HCT116 (cell line): Measurements from ENCODE around the gene PMEPA1. TPM values are rescaled to one million over a fixed set of nuclear protein-coding genes. Genes with fewer than 3 reads are reported as not detected.

Experiments used
- ATAC-seq: fragments of 200-7000 bp; cut with Tn5 transposase; 2 replicates; pipeline ENCODE4 v1.9.1; 2020; ENCODE audit warnings: mild to moderate bottlenecking, moderate library complexity
- BruUV-seq: library from RNA; stranded (reverse); fragments of 400-500 nt; replicated peaks from 2 replicates; lab custom pipeline; 2021; lab: Mats Ljungman, UMichigan
- CTCF ChIA-PET: fragments of 300-600 bp; sonication (Branson Sonifier 250); formaldehyde crosslinking; loops from one replicate; lab custom pipeline; 2021; ENCODE audit warnings: antibody characterized with exemption; lab: Charles Lee
- POLR2A ChIA-PET: fragments of 300-600, 350-600 bp; sonication (Branson Sonifier 250); formaldehyde crosslinking; loops from one replicate; lab custom pipeline; 2021; ENCODE audit warnings: antibody characterized with exemption; lab: Charles Lee
- RAD21 ChIA-PET, 2 experiments: fragments of 300-600 bp; sonication (Branson Sonifier 250); formaldehyde crosslinking; loops; one replicate each; lab custom pipeline; 2023; ENCODE audit warnings: low total read pairs in 2 of 2; ENCODE audit not compliant: uncharacterized antibody in 2 of 2, unreplicated experiment in 2 of 2, low non-redundant PET in 1 of 2; lab: Charles Lee
- DNase-seq: peaks from one replicate; pipeline ENCODE4 v3.0.0-alpha.2; 2010; ENCODE audit warnings: low read depth, low spot score
- H2AFZ ChIP-seq: fragments of 200-600 bp; shearing (Covaris generic), sonication (generic); 2 replicates; pipeline ENCODE4 v1.6.1; 2017; ENCODE audit warnings: low read depth, mixed run types, mixed read lengths, antibody characterized with exemption, low read length; ENCODE audit not compliant: poor library complexity, severe bottlenecking
- H3K27ac ChIP-seq: 2 replicates; pipeline ENCODE4 v1.5.1; 2012; ENCODE audit warnings: low read depth, low read length
- H3K27me3 ChIP-seq: fragments of 200-600 bp; sonication (generic); 2 replicates; pipeline ENCODE4 v1.6.1; 2016; ENCODE audit warnings: mixed run types, low read length, mixed read lengths; ENCODE audit not compliant: insufficient read depth
- H3K36me3 ChIP-seq, 2 experiments: fragments of 200-500 bp in 1 of 2; fragments of 200-600 bp in 1 of 2; sonication (Bioruptor generic) in 1 of 2; sonication (generic) in 1 of 2; 2 replicates each; pipeline versions ENCODE4 v1.5.1 to v1.6.1; 2014 to 2016; ENCODE audit warnings: low read length in 2 of 2, inconsistent platforms in 1 of 2, mixed read lengths in 1 of 2, mixed run types in 1 of 2; ENCODE audit not compliant: insufficient read depth in 2 of 2, control insufficient read depth in 1 of 2
- H3K4me1 ChIP-seq, 2 experiments: fragments of 200-600 bp in 1 of 2; sonication (generic) in 1 of 2; 2 replicates each; pipeline versions ENCODE4 v1.5.1 to v1.6.1; 2012 to 2017; ENCODE audit warnings: low read length in 2 of 2, inconsistent platforms in 1 of 2, mild to moderate bottlenecking in 1 of 2, mixed read lengths in 1 of 2, mixed run types in 1 of 2, moderate library complexity in 1 of 2; ENCODE audit not compliant: insufficient read depth in 2 of 2, control insufficient read depth in 1 of 2
- H3K4me2 ChIP-seq: fragments of 200-600 bp; sonication (generic); 2 replicates; pipeline ENCODE4 v1.6.1; 2017; ENCODE audit warnings: mixed run types, low read length, mixed read lengths
- H3K4me3 ChIP-seq, 2 experiments: fragments of 200-600 bp in 1 of 2; sonication (generic) in 1 of 2; replicated peaks in 1 of 2; 2 replicates each; pipeline ENCODE4 v1.5.1; 2011 to 2016; ENCODE audit warnings: low read length in 2 of 2, control low read depth in 1 of 2, low read depth in 1 of 2, mild to moderate bottlenecking in 1 of 2, mixed read lengths in 1 of 2, mixed run types in 1 of 2
- H3K79me2 ChIP-seq: fragments of 200-600 bp; sonication (generic); 2 replicates; pipeline ENCODE4 v1.6.1; 2017; ENCODE audit warnings: mild to moderate bottlenecking, mixed run types, low read length, moderate library complexity, mixed read lengths; ENCODE audit not compliant: insufficient read depth
- H3K9ac ChIP-seq: fragments of 200-600 bp; sonication (generic); 2 replicates; pipeline ENCODE4 v1.6.1; 2016; ENCODE audit warnings: low read length, mixed read lengths
- H3K9me2 ChIP-seq: fragments of 200-600 bp; sonication (generic), shearing (Covaris generic); 2 replicates; pipeline ENCODE4 v1.6.1; 2017; ENCODE audit warnings: mixed run types, mild to moderate bottlenecking, moderate library complexity; ENCODE audit not compliant: insufficient read depth
- H3K9me3 ChIP-seq, 2 experiments: fragments of 200-500 bp in 1 of 2; fragments of 200-600 bp in 1 of 2; sonication (Bioruptor generic) in 1 of 2; sonication (generic) in 1 of 2; 2 replicates each; pipeline ENCODE4 v1.6.1; 2014 to 2017; ENCODE audit warnings: low read length in 2 of 2, mixed read lengths in 2 of 2, inconsistent platforms in 1 of 2, low read depth in 1 of 2, mild to moderate bottlenecking in 1 of 2, mixed run types in 1 of 2, moderate library complexity in 1 of 2; ENCODE audit not compliant: control insufficient read depth in 1 of 2, insufficient read depth in 1 of 2
- H4K20me1 ChIP-seq: fragments of 200-600 bp; sonication (generic), shearing (Covaris generic); 2 replicates; pipeline ENCODE4 v1.6.1; 2017; ENCODE audit warnings: mixed run types, mild to moderate bottlenecking, moderate library complexity; ENCODE audit not compliant: insufficient read depth
- ATF3 ChIP-seq: IDR thresholded peaks from 2 replicates; pipeline ENCODE4 v1.6.1; 2012
- CBX3 ChIP-seq: IDR thresholded peaks from 2 replicates; pipeline ENCODE4 v1.6.1; 2012; ENCODE audit warnings: low read depth
- CEBPB ChIP-seq: IDR thresholded peaks from 2 replicates; pipeline ENCODE4 v1.6.1; 2012; ENCODE audit warnings: low read depth
- EGR1 ChIP-seq: IDR thresholded peaks from 2 replicates; pipeline ENCODE4 v1.6.1; 2012; ENCODE audit warnings: low read depth
- EZH2 ChIP-seq: fragments of 200-600 bp; sonication (generic); IDR thresholded peaks from 2 replicates; pipeline ENCODE4 v1.6.1; 2017; ENCODE audit warnings: antibody characterized with exemption, mixed run types
- EZH2phosphoT487 ChIP-seq: fragments of 200-600 bp; IDR thresholded peaks from 2 replicates; pipeline ENCODE4 v1.6.1; 2018; ENCODE audit warnings: antibody characterized with exemption, borderline replicate concordance
- FOSL1 ChIP-seq: IDR thresholded peaks from 2 replicates; pipeline ENCODE4 v1.6.1; 2012; ENCODE audit warnings: low read depth
- SIN3A ChIP-seq: IDR thresholded peaks from 2 replicates; pipeline ENCODE4 v1.6.1; 2012; ENCODE audit warnings: low read depth
- SP1 ChIP-seq: IDR thresholded peaks from 2 replicates; pipeline ENCODE4 v1.6.1; 2012; ENCODE audit warnings: low read depth
- ZFX ChIP-seq: fragments of 450-650 bp; IDR thresholded peaks from 2 replicates; pipeline ENCODE4 v1.6.1; 2017
- ZNF274 ChIP-seq: fragments of 200-500 bp; sonication (Bioruptor generic); IDR thresholded peaks from 2 replicates; pipeline ENCODE4 v1.6.1; 2014; ENCODE audit warnings: mild to moderate bottlenecking, low read depth, low read length, inconsistent platforms
- intact Hi-C: fragments of 100-400 bp; cut with micrococcal nuclease; formaldehyde crosslinking; loops from 2 replicates; pipeline ENCODE4 v1.10.0; 2022
- total RNA-seq: library from RNA; stranded (reverse); gene quantifications from one replicate; pipeline ENCODE4 v1.2.1, GENCODE V29; 2021; ENCODE audit not compliant: unreplicated experiment
- TF ChIP-seq, protein P1 (sequence below): IDR thresholded peaks from 2 replicates; pipeline ENCODE4 v1.6.1; 2012; ENCODE audit warnings: low read depth
- TF ChIP-seq, protein P2 (sequence below): IDR thresholded peaks from 2 replicates; pipeline ENCODE4 v1.6.1; 2012

Gene PMEPA1
- total RNA-seq, 1 experiment from 2014 or later: 0.64 TPM

DNA sequence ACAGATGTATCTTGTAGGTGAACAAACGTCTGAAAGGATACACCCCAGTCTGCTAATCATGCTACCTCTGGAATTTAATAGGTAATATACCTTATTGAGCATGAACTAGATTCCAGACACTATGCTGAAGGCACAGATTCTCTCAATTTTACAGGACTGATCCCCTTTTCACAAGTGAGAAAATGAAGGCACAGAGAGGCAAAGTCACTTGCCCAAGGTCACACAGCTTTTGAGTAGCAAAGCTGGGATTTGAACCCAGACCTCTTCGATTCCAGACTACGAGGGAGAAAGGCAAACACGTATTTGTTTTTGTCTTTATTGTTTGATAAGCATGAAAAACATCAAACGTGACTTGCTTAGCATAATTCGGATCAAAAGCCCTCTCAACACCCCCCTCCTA is 34.4 kb upstream of the PMEPA1 start (continued):
- TF ChIP-seq, protein P1, sequence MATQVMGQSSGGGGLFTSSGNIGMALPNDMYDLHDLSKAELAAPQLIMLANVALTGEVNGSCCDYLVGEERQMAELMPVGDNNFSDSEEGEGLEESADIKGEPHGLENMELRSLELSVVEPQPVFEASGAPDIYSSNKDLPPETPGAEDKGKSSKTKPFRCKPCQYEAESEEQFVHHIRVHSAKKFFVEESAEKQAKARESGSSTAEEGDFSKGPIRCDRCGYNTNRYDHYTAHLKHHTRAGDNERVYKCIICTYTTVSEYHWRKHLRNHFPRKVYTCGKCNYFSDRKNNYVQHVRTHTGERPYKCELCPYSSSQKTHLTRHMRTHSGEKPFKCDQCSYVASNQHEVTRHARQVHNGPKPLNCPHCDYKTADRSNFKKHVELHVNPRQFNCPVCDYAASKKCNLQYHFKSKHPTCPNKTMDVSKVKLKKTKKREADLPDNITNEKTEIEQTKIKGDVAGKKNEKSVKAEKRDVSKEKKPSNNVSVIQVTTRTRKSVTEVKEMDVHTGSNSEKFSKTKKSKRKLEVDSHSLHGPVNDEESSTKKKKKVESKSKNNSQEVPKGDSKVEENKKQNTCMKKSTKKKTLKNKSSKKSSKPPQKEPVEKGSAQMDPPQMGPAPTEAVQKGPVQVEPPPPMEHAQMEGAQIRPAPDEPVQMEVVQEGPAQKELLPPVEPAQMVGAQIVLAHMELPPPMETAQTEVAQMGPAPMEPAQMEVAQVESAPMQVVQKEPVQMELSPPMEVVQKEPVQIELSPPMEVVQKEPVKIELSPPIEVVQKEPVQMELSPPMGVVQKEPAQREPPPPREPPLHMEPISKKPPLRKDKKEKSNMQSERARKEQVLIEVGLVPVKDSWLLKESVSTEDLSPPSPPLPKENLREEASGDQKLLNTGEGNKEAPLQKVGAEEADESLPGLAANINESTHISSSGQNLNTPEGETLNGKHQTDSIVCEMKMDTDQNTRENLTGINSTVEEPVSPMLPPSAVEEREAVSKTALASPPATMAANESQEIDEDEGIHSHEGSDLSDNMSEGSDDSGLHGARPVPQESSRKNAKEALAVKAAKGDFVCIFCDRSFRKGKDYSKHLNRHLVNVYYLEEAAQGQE: no peak
- TF ChIP-seq ZFX (no peak), ATF3 (no peak), CBX3 (no peak), SIN3A (no peak), EGR1 (no peak), ZNF274 (no peak), FOSL1 (no peak), EZH2phosphoT487 (no peak), EZH2 (no peak), CEBPB (no peak)
- TF ChIP-seq, protein P2, sequence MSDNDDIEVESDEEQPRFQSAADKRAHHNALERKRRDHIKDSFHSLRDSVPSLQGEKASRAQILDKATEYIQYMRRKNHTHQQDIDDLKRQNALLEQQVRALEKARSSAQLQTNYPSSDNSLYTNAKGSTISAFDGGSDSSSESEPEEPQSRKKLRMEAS: no peak

- intact Hi-C loops: no loop called here
- no peak overlapping the region for H2AFZ ChIP-seq
- no peaks in the 10 kb centered on the region for H3K9me2 ChIP-seq
- no peak overlapping the region for H3K4me3 ChIP-seq
- peaks cover 31% of the 10 kb centered on the region for H3K27me3 ChIP-seq
- H4K20me1 ChIP-seq: no peaks in the 10 kb centered on the region
- peaks cover 4 to 5% of the 10 kb centered on the region in 2 experiments for H3K4me1 ChIP-seq
- H3K4me2 ChIP-seq: no peak overlapping the region
- RAD21 ChIA-PET: no interaction called here
- no peaks in the 10 kb centered on the region for H3K79me2 ChIP-seq
- H3K27ac ChIP-seq: no peak overlapping the region
- H3K9ac ChIP-seq: no peak overlapping the region
- TF ChIP-seq SP1 (no peak), CEBPB (no peak), CBX3 (no peak), ATF3 (no peak)
- TF ChIP-seq, protein P2: no peak
- ATAC-seq (no peak; the same call in 1 of the 2 replicates), DNase-seq (no peak)
- CTCF ChIA-PET: no interaction called here
- no TSS peak for BruUV-seq
- H3K36me3 ChIP-seq: no peaks in the 10 kb centered on the region
- POLR2A ChIA-PET: no interaction called here
- H3K9me3 ChIP-seq: no peaks in the 10 kb centered on the region
Observed at GRCh38 chr20:57743450-57744095, 33.8 kb upstream of the PMEPA1 start.
